HFFc6 (cell line): ENCODE results near the gene SOHLH1. TPM values are rescaled to one million over a fixed set of nuclear protein-coding genes. Genes with fewer than 3 reads are reported as not detected.

Experiments
- DNase-seq: peaks from one replicate; pipeline ENCODE4 v3.0.0-alpha.2; 2018
- H3K27ac Mint-ChIP-seq: 2 replicates; pipeline ENCODE4 v1.8.0; 2020; ENCODE audit warnings: mild to moderate bottlenecking, mixed read lengths
- H3K27me3 Mint-ChIP-seq: 2 replicates; pipeline ENCODE4 v1.8.0; 2021; ENCODE audit warnings: mild to moderate bottlenecking, moderate library complexity, mixed read lengths; ENCODE audit not compliant: insufficient read depth
- H3K36me3 Mint-ChIP-seq: 2 replicates; pipeline ENCODE4 v1.8.0; 2021; ENCODE audit warnings: low read depth, mixed read lengths
- H3K4me1 Mint-ChIP-seq: 2 replicates; pipeline ENCODE4 v1.8.0; 2020; ENCODE audit warnings: low read depth, mixed read lengths
- H3K4me3 Mint-ChIP-seq: 2 replicates; pipeline ENCODE4 v1.8.0; 2020; ENCODE audit warnings: mild to moderate bottlenecking, moderate library complexity, mixed read lengths
- H3K9me3 Mint-ChIP-seq: 2 replicates; pipeline ENCODE4 v1.8.0; 2020; ENCODE audit warnings: mild to moderate bottlenecking, mixed read lengths
- total RNA-seq, 6 experiments: library from RNA; stranded (reverse); fragmentation: NEBNext Ultra II Directional; extraction: Animal tissue kit (Norgen Biotek cat#: 25700); gene quantifications; 2 replicates in 1 of 6; 3 replicates in 5 of 6; pipeline ENCODE4 v1.2.3, GENCODE V29; 2021
- TF ChIP-seq, protein P1 (sequence below): fragments of 200-600 bp; sonication (generic); IDR thresholded peaks from 2 replicates; pipeline ENCODE4 v1.5.0; 2021; ENCODE audit warnings: antibody characterized with exemption, mild to moderate bottlenecking

The SOHLH1 gene
- total RNA-seq, 6 experiments from 2014 or later = not detected

DNA sequence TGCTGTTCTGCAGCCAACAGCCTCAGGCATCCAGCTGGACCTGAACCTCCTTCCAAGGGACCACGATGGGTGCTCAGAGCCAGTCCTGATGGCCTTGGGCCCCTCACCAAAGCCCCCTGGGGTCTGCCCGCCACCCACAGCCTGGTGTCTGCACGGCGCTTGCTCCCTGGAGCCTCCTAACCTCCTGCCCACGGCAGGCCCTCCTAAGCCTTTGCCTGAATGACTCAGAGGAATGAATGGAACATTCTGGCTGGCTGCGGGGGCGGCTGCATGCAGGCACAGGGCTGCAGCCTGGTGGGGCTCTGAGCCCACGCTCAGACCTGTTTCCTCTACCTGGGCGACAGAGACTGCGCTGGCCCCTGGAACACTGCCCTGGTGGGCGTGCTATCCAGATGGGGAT, 6.9 kb downstream of the SOHLH1 start:
- no peak overlapping the region for H3K4me3 Mint-ChIP-seq
- H3K36me3 Mint-ChIP-seq = no peaks in the 10 kb centered on the region
- TF ChIP-seq, protein P1, sequence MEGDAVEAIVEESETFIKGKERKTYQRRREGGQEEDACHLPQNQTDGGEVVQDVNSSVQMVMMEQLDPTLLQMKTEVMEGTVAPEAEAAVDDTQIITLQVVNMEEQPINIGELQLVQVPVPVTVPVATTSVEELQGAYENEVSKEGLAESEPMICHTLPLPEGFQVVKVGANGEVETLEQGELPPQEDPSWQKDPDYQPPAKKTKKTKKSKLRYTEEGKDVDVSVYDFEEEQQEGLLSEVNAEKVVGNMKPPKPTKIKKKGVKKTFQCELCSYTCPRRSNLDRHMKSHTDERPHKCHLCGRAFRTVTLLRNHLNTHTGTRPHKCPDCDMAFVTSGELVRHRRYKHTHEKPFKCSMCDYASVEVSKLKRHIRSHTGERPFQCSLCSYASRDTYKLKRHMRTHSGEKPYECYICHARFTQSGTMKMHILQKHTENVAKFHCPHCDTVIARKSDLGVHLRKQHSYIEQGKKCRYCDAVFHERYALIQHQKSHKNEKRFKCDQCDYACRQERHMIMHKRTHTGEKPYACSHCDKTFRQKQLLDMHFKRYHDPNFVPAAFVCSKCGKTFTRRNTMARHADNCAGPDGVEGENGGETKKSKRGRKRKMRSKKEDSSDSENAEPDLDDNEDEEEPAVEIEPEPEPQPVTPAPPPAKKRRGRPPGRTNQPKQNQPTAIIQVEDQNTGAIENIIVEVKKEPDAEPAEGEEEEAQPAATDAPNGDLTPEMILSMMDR = no peak
- peaks cover 16% of the 10 kb centered on the region for H3K27me3 Mint-ChIP-seq
- H3K27ac Mint-ChIP-seq = no peak overlapping the region
- peaks cover 5% of the 10 kb centered on the region; the same call in 1 of the 2 replicates for H3K9me3 Mint-ChIP-seq
- H3K4me1 Mint-ChIP-seq = no peaks in the 10 kb centered on the region
- DNase-seq = no peak

GRCh38 chr9:135690836-135691570, 8.3 kb downstream of the SOHLH1 start:
- no peaks in the 10 kb centered on the region for H3K4me1 Mint-ChIP-seq
- TF ChIP-seq, protein P1 = no peak
- H3K27me3 Mint-ChIP-seq = peaks cover 13% of the 10 kb centered on the region
- no peaks in the 10 kb centered on the region for H3K36me3 Mint-ChIP-seq
- DNase-seq = no peak
- peaks cover 5% of the 10 kb centered on the region; the same call in 1 of the 2 replicates for H3K9me3 Mint-ChIP-seq
- no peak overlapping the region for H3K4me3 Mint-ChIP-seq
- no peak overlapping the region for H3K27ac Mint-ChIP-seq

GRCh38 chr9:135689011-135689410, 10.3 kb downstream of the SOHLH1 start:
- TF ChIP-seq, protein P1 = no peak
- Mint-ChIP-seq H3K4me3 (no peak overlapping the region), H3K36me3 (no peaks in the 10 kb centered on the region), H3K27ac (no peak overlapping the region), H3K4me1 (no peaks in the 10 kb centered on the region), H3K9me3 (peaks cover 5% of the 10 kb centered on the region; the same call in 1 of the 2 replicates), H3K27me3 (peaks cover 13% of the 10 kb centered on the region)
- DNase-seq = no peak

GRCh38 chr9:135687216-135687615, 12.1 kb downstream of the SOHLH1 start:
- no peak for DNase-seq
- Mint-ChIP-seq H3K4me1 (no peaks in the 10 kb centered on the region), H3K27me3 (peaks cover 10% of the 10 kb centered on the region), H3K9me3 (peaks cover 5% of the 10 kb centered on the region; the same call in 1 of the 2 replicates), H3K4me3 (no peak overlapping the region), H3K36me3 (no peaks in the 10 kb centered on the region), H3K27ac (no peak overlapping the region)
- TF ChIP-seq, protein P1 = no peak

GRCh38 chr9:135684691-135685090, 14.6 kb downstream of the SOHLH1 start:
- Mint-ChIP-seq H3K4me1 (no peaks in the 10 kb centered on the region), H3K4me3 (no peak overlapping the region), H3K36me3 (no peaks in the 10 kb centered on the region), H3K9me3 (no peaks in the 10 kb centered on the region), H3K27ac (no peak overlapping the region), H3K27me3 (peaks cover 7% of the 10 kb centered on the region)
- TF ChIP-seq, protein P1 = no peak
- no peak for DNase-seq
